Stimulated activated naive CD8-positive, alpha-beta T cell treated with anti-CD3 and anti-CD28 coated beads, Interleukin-15, Interleukin-2, amounts not matched to agents 100 U/mL and 50 U/mL, for 24 hours (primary cell): ENCODE measurements around the gene STUB1.
"Not testable (repeated sequence)": the region's sequence is repeated elsewhere in the genome, so short reads cannot be mapped to it uniquely, and the experiment has no call there.

Experiments
- ATAC-seq: fragments of 150-1000 bp; cut with Tn5 transposase; one replicate; pipeline ENCODE4 v1.10.0; 2021
- DNase-seq: peaks from one replicate; pipeline ENCODE4 v3.0.0; 2021

The STUB1 gene

DNA sequence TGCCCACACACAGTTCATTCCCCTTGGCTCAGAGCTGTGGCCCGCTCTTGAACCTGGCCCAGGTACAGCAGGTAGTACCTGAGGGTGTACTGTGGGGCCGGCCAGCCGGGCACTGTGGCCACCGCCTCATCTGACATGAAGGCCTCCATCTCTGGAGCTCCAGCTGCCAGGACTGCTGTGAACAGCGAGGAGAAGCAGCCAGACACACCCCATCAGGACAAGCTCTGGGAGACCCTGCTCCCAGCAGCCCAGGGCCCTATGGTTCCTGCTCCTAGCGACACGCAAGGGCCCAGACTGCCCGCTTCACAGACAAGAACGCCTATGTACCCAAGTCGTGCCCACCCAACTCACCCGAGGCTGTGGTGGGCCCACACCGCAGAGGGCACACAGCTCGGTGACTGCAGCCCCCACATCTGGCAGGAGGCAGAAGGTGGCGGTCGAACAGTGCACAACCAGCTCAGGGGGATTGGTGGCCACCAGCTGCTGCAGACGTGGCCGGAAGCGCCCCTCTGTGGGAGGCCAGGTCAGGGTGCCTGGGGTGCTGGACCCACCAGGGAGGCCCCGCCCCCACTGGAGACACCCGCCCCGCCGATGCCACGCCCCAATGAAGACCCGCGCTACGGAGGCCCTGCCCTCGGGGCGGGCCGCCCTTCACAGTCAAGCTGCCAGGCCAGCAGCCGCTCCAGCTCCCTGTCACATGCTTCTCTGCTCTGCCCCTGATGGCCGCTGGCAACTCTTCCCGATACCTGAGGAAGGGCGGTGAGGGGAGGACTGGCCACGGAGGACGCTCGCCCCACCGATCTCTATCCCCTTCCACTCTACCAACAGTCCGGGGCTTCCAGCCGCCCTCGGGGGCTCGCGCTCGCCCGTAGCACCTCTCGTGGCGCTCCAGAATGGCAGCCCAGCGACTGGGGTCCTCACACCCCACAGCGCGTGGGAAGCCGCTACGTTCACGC, 1.1 kb upstream of the STUB1 start:
- ATAC-seq (no peak), DNase-seq (peak; percentile 69)

DNA sequence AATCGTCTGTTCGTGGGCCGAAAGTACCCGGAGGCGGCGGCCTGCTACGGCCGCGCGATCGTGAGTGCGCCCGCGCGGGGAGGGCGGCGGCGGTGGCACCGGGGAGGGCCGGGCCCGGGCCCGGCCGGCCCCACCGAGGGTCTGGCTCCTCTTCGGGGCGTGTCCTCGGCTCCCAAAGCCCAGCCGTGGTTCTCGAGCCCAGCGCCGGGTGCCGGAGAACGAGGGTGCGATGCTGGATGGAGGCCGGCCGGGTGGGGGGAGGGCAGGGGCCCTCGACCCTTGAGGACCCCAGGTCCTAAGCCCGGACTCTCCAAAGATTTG, 375 bp downstream of the STUB1 start:
- no peak for ATAC-seq
- no peak for DNase-seq

DNA sequence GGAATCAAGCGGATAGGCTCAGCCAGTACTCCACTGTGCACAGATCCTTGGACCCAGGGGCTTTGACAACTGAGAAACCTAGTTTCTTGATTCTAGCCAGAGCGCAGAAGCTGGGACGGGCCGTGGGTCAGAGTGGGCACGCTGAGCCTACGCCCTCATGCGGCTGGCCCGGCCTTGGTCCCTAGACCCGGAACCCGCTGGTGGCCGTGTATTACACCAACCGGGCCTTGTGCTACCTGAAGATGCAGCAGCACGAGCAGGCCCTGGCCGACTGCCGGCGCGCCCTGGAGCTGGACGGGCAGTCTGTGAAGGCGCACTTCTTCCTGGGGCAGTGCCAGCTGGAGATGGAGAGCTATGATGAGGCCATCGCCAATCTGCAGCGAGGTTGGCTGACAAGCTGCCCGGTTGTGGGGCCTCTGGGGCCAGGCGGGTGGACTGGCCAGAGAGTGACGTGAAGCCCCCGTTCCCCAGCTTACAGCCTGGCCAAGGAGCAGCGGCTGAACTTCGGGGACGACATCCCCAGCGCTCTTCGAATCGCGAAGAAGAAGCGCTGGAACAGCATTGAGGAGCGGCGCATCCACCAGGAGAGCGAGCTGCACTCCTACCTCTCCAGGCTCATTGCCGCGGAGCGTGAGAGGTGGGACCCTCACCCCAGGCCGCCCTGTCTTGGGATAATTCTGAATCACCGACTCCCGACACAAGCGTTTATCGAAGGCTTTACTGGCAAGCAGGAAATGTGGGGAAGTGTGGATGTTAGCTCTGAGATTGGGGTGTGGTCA, 946 bp downstream of the STUB1 start:
- no peak for ATAC-seq
- no peak for DNase-seq

DNA sequence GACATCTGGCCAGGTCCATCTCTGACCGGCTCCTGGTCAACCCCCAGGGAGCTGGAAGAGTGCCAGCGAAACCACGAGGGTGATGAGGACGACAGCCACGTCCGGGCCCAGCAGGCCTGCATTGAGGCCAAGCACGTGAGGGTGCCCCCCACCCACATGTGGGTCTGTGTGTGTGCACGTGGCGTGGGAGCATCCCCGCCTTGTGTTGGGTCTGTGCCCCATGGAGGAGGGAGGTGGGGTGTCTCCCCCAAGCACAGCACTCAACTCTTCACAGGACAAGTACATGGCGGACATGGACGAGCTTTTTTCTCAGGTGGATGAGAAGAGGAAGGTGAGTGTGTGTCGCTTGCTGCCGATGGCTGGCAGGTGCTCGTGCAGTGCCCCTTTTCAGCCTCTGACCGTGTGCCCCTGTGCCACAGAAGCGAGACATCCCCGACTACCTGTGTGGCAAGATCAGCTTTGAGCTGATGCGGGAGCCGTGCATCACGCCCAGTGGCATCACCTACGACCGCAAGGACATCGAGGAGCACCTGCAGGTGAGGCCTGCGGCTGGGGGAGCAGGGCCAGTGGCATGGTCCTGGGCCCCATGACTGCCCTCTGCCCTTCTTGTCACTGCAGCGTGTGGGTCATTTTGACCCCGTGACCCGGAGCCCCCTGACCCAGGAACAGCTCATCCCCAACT, 1.7 kb downstream of the STUB1 start:
- no peak for ATAC-seq
- no peak for DNase-seq

DNA sequence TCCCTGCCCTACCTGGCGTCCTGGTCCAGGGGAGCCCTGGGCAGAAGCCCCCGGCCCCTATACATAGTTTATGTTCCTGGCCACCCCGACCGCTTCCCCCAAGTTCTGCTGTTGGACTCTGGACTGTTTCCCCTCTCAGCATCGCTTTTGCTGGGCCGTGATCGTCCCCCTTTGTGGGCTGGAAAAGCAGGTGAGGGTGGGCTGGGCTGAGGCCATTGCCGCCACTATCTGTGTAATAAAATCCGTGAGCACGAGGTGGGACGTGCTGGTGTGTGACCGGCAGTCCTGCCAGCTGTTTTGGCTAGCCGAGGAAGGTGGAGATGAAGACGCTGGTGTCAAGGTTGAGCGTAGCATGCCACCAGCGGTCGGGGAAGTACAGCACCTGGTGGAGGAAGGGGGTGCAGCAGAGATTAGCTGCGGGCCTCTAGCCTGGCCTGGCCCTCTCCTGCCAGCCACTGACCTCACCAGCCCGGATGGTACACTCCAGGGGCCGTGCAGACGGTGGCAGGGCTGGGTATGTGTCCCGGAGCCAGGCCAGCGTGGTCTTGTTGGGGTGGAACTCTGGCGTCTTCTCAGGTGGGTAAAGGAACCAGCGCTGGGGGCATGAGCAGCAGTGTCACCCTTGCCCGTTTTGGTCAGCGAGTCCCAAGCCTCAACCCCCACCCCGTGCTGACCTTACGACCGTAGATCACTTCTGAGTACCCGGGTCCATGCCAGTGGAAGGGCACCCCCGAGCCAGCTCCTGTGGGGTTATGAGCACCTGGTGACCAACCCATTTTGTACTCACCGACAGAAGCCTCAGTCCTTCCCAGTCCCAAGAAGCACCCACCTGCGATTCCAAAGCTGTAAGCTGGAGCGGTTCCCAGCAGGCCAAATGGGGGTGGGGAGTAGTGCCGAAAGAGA, 2.5 kb downstream of the STUB1 start:
- no peak for ATAC-seq
- no peak for DNase-seq

DNA sequence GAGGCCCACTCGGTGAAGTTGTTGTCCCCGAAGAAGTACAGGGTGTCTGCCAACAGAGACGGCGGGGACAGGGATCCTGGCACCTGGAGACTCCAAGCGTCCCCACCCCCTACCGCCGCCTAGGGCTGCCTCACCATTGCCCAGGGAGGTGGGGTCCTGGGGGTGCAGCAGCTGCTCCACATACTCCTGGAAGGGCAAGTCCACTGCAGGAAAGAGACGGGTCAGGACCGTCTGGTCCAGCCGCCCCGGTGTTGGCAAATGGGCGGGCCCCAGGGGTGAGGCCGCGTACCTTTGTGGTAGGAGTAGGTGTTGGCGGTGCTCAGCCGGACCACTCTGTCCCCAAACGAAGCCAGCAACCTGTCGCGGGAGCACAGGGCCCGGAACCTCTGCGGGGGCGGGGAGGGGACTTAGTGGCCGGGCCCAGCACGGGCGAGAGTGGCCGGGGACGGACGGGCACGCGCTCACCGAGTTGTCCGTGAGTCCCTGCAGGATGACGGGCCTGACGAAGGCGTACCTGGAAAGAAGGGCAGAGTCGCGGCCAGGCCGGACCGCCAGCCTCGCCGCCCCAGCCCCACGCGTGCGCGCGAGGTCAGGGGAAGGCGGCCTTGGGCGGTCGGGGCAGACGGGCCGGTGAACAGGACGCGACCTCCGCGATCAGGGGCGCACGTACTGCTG, 3.3 kb downstream of the STUB1 start:
- DNase-seq (no peak), ATAC-seq (no peak)

DNA sequence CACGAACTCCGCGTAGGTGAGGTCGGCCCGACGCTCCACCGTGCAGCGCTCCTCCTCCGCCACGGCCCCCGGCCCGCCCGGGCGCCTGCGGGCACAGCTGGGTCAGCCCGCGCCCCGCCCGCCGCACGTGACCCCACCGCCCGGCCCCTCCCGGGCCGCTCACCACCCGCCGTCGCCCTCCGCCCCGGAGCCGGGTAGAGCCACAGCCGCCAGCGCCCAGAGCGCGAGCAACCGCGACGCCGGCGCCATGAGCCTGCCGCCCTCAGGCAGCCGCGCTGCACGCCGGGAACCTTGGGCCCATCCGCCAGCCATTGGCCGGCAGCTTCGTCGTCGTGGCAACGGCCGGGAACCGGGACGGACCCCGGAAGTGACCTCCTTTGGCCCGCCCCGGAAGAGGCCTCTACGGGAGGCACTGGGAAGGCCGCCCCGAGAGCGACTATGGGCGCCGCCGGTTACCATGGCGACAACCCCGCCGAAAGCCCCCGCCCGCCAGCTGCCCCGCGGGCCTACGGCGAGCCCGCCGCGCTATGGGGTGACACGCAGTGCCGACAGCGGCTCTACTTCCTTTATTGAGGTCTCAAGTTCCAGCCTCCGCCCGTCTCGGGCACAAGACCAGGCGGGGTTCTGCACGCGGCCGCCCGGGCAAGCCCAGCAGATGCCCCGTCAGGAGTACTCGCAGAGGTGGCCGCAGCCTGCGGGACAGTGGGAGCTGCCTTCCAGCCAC, 4.0 kb downstream of the STUB1 start, which contains the start of gene JMJD8:
Gene JMJD8, minus strand, starts transcription at position 264 of the 724 bp plus-strand sequence. Its CDS starts 15 bp downstream, at position 249.
- ATAC-seq: peak; percentile 82
- peak; percentile 99 for DNase-seq

DNA sequence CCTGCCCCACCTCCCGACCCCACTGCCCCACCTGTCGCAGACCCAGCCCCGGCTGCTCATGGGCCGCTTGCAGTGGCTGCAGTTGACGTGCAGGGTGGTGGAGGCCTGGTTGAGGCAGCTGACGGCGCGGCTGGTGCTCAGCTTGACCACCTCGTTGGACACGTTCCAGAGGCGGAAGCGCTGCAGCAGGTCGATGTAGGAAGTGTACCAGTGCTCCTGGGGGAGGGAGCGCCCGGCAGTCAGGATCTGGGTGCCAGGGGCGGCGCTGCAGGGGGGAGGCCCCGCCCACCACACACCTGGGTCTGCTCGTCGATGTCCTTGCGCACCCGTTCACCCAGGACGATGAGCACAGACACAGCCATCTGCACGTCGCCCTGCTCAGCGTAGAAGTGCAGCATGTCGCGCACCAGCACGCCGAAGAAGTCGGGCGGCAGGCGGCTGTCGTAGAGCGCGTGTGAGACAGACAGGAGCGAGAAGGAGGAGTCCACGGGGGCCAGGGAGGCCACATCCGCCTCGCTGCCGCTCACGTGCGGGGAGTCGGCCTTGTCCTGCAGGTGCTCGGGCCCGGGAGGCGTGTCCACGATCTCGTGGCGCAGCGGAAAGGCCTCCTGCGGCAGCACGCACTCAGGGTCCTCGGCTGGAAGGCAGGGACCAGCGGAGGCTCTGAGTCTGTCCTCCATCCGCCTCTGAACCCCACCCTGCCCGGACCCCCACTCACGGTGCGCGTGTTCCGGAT, 4.9 kb downstream of the STUB1 start:
- no peak for ATAC-seq
- DNase-seq: no peak

DNA sequence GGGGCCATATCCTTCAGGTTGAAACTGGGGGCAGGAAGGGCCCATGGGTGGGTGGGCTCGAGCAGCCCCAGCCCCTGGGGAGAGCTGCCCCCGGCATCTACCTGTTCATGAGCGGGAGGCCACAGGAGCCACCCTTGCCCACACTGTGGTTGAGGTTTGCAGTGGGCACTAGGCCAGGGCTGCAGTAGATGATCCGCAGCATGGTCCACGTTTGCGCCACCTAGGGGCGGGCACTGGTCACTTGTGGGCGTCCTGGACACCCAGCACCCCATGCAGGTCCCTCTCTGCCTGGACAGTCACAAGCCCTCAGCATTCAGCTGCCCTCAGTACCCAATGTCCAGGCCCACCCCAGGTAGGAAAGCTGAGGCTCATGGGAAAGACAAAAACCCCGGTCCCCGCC, 5.8 kb downstream of the STUB1 start:
- DNase-seq (peak; percentile 45), ATAC-seq (no peak)

DNA sequence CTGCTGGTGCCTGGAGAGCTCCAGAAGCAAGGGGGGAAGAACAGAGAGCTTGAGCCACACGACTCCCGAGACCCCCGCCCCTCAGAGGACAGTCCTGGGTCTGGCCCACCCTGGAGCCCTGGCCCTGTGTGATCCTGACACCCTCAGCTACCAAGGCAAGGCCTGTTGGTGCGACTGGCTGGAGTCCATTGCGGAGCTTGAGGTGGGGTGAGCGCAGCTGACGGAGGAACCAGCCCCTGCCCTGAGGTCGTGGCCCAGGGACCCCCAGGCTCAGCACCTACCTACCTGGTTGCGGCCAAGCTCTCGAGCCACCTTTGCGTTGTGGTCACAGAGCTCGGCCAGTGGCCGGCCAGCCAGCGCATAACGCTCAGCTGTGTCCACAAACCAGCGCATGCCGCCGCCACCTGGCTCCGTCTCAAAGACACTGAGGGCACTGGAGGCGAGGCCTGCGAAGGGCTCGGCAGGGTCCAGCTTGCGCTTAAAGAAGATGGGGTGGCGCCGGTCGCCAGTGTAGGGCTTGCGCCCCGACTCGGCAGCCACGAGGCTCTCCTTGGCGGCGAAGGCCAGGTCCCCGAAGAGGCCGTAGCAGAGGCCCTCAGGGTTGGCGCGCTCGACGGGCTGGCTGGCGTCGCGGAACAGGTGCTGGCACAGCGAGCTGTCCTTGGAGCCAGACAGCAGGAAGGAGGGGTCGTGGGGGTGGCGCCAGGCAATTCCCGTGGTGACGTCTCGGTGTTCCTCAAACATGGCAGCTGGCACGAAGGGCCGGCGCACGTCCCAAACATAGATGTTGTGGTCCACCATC, 6.5 kb downstream of the STUB1 start:
- ATAC-seq (no peak), DNase-seq (no peak)

DNA sequence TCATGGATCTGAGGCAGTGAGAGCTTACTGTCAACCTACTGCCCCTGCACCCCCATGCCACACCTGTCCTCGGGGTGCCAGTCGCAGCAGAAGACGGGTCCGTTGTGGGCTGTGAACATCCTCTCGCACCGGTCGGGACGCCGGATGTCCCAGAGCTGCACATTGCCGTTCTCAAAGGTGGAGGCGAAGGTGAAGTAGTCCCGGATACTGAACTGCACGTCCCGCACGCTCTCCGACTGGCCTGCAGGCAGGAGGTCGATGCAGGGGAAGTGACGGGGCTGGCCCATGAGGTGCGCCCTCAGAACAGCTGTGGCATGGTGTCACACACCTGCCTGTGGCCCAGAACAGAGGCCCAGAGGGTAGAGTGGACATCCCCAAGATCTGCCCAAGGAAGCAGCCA, 7.3 kb downstream of the STUB1 start:
- DNase-seq (no peak), ATAC-seq (no peak)

DNA sequence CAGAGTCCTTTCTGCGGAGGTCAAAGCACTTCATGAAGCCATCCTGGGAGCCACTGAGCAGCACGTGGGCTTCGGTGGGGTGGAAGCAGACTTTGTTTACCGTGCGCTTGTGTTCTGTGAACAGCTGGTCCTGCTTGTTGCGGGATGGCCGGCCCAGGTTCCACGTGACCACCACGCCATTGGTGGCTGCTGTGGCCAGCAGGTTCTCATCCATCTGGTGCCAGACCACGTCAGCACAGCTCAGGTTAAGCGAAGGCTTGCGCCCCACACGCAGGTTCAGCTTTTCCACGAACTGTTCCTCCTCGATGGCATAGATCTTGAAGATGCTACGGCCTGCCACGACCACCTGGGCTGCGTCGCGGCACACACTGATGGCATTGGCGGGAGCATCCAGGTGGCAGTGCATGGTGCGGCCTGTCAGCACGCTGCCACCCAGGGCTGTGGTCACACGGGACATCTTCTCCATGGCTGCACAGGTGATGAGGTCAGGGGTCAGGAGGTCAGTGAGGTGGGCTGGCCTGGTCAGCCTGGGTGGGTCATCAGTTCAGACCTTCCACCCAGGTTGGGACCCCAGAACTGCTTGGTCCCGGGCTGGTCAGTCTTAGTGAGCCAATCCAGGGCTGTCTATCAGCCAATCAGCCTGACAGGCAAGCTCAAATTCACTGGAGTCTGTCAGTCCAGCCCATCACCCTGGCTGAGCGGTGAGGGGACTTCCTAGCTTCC, 9.1 kb downstream of the STUB1 start:
- DNase-seq (no peak), ATAC-seq (no peak)

DNA sequence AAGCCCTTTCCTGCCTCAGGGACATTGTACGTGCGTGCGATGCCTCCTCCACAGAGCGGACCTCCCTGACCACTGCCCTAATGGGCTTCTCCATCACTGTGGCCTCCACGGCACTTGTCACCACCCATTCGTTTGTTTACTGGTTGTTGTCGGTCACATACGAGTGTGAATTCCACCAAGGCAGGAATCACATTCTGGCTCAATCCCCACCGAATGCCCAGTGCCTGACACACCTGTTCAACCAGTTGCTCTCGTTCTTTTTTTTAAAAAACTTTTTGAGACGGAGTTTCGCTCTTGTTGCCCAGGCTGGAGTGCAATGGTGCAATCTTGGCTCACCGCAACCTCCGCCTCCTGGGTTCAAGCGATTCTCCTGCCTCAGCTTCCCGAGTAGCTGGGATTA, 11.0 kb downstream of the STUB1 start:
- not testable (repeated sequence) for ATAC-seq, DNase-seq

DNA sequence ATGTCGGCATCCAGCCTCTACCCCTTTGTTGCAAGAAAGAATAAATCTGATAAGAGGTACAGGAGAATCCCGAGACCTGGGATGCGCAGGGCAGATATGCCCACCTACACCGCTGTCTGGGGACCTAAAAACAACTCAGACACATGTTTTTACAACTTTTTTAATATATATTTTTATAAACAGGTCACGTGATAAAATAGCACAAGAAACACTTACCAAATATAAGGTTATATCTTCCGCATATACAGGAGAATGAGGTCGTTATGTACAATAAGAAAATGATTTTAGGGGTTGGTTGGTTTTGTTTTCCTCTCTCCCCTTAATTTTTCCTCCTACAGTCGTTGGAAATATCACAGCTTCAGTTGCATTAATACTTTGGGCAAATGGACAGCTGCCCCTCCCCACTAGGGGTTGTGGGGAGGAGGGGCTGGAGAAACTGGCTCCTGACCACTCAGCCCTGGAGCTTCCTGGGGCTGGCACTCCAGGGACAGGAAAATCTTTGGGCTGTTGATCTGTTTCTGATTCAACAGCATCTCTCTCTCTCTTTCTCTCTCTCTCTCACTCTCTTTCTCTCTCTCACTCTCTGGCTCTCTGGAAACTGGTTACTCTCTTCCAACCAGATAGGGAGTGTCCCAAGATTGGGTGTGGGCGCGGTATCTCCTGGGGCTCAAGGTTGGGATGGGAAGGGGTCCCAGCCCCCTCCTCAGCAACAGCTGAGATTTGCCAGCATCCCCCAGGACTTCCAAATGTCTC, 12.3 kb downstream of the STUB1 start:
- no peak for DNase-seq
- no peak for ATAC-seq

DNA sequence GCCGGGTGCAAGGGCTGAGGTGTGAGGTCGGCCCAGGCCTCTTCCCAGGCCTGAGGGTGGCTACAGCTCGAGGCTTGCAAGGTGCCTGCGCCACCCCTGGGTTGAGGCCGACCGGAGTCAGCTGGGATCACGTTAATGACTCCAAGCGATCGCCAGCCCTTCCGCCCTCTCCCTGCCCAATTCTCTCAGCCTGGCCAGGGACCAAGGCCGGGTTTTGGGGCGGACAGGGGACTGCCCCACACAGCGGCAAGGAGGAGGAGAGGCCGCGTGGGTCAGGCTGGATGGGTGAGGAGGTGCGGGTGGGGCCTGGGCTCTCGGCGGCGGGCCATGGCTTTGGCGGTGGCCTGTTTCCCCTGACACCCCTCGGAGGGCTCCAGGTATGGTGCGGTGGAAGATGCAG, 13.2 kb downstream of the STUB1 start:
- ATAC-seq: no peak

DNA sequence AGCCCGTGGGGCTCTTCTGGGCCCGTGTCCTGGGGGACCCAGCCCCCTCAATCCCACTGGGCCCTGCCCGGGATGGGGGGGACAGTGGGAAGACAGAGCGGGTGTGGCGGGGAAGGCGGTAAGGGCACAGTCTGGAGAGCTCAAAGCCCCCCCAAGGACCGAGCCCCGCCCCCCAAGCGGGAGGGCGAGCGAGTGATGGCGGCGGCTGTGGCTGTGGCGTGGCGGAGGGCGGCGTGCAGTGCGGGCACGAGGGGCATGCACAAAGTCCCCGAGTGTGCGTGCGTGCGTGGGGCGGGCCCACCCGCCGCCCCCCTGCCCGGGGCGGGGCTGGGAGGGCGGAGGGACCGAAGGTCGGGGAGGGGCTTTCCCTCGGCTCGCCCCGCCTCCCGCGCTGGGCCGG, 13.6 kb downstream of the STUB1 start:
- no peak for DNase-seq
- ATAC-seq: no peak

More for the DNA sequence above, 13.2 kb downstream of the STUB1 start:
- DNase-seq: no peak

DNA sequence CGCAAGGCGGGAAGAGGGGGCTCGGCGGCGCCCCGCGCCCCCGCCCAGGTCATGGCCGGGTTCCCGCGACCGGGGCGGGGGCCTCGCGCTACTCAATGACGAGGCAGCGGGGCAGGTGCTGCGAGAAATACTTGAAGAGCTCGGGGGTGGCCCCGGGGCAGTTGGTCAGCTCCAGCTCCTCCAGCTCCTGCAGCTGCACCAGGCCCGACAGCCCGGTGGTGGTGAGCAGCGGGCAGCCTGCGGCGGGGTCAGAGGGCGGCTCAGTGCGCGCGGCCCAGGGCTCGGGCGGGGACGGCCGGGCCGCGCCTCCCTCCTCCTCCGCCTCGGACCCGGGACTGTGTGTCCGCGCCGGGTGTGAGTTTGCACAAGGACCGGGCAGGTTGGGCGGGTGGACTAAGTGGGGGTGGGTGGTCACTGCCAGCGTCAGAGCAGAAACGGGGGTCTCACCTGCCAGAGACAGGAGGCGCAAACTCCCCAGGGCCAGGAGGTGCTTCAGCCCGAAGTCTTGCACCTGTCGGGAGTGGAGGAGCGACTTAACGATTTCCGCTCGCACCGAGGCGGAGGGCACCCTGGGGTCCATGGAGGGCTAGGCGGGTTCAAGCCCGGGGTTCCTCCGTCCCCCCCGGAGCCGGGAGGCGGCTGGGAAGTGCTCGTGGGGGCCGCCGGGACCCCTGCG, 14.1 kb downstream of the STUB1 start:
- no peak for DNase-seq
- ATAC-seq: no peak
